Renal cortical epithelial cell (primary cell): ENCODE measurements around the gene DNAH3. TPM values are rescaled to one million over a fixed set of nuclear protein-coding genes. Genes with fewer than 3 reads are reported as not detected.

ENCODE experiments used
- DNase-seq: peaks from one replicate; pipeline ENCODE4 v3.0.0-alpha.2; 2011; ENCODE audit warnings: low read depth
- total RNA-seq: library from RNA; depleted of rRNA; stranded (reverse); fragments of >200 nt; gene quantifications from 2 replicates; pipeline ENCODE4 v1.2.3, GENCODE V29; 2014

The DNAH3 gene
- total RNA-seq, 1 donor from 2014 or later = 0.40 TPM

DNA sequence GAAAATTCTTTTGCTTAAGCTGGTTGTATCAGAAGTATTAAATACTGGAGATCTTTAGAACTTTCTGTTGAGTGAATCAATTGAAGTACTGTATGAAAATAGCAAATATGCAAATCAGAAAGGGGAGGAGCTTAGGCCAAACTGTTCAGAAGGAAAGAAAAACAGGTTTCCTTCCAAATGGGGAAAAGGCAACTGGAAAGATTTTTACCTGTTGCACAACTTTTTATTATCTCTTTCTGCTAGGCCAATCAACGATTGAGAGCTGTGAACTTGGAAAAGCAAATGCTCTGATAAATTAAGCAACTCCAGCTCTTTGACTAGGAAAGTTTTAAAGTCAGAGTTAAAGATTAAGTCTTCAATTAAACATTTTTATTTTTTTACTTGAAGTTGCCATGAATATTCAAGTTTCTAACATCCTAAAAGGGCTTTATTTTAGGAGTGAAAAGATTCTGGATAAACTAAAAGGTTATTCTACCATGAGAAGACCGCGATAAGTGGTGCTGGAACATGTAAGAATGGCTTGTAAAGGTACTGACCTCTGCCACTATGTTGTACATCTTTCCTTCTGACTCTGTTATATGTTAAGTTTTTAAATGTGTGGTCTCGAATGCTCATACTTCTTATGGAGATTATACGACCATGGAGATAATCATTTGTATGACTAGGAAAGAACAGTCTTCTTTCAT lies 266.9 kb downstream of the DNAH3 start:
- DNase-seq = peak; percentile 78

Other genes starting within 250 kb of the DNAH3 start
- 76.2 and 146 TPM in 2 replicates for gene LDAF1, start 7.8 kb upstream of the DNAH3 start, total RNA-seq
- not detected in 2 replicates for gene ZP2, start 60.7 kb upstream of the DNAH3 start, total RNA-seq
- not detected in 2 replicates for gene ANKS4B, start 82.9 kb upstream of the DNAH3 start, total RNA-seq
- gene CRYM, start 127.4 kb upstream of the DNAH3 start, total RNA-seq = 4.7 and 5.0 TPM in 2 replicates